ENCODE data around the gene TXNL1. TPM values are rescaled to one million over a fixed set of nuclear protein-coding genes. Genes with fewer than 3 reads are reported as not detected.

TXNL1 gene
- total RNA-seq, 5 donors from 2014 or later (not counting 1 experiment from before 2014, with no cell fraction given), result 33.6 to 40.2 (median 35.7) TPM

DNA sequence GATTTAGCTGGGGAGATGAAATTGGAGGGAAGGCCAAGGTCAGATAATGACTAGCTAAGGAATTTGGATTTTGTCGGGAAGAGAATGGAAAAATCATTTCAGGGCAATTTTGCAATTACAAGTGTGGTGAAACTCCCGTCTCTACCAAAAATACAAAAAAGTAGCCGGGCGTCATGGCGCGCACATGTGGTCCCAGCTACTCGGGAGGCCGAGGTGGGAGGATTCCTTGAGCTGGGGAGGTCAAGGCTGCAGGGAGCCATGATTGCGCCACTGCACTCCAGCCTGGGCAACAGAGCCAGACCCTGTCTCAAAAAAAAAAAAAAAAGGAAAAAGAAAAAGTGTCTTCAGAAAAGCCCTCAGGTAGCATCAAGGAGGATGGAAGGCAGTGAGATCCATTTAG, 1.2 kb upstream of the TXNL1 start:
- H3K9me3 Mint-ChIP-seq, result no peaks in the 10 kb centered on the region
- H3K36me3 Mint-ChIP-seq, result peaks cover 14% of the 10 kb centered on the region
- no peak for ATAC-seq (replicated peaks in 1 of 4)
- H3K27ac Mint-ChIP-seq, result peak overlapping the region; percentile 91 to 99
- H3K4me3 Mint-ChIP-seq, result peak overlapping the region; percentile 97 to 99 (median 98)
- Histone ChIP-seq H3K36me3 (ENCODE audit: control insufficient read depth in 2 of 2, extremely low read depth in 1 of 2, insufficient read depth in 1 of 2, low read length in 1 of 2) (no peaks in the 10 kb centered on the region), H3K27me3 (replicated peaks in 1 of 2; ENCODE audit: control insufficient read depth in 2 of 2, extremely low read depth in 1 of 2, insufficient read depth in 2 of 2, low read length in 1 of 2) (no peaks in the 10 kb centered on the region), H3K27ac (ENCODE audit: low read length) (no peak overlapping the region), H3K4me3 (ENCODE audit: control insufficient read depth in 1 of 2, extremely low read depth in 1 of 2, low read length in 1 of 2) (no peak overlapping the region), H3K4me1 (ENCODE audit: control insufficient read depth in 1 of 2, extremely low read depth in 1 of 2, insufficient read depth in 2 of 2, low read length in 2 of 2) (peaks cover 12 to 17% of the 10 kb centered on the region in 2 experiments), H3K9me3 (no peaks in the 10 kb centered on the region)
- ChIA-PET CTCF (interaction anchor here in 1 of 2 donors (1.9 to 3.0 kb wide), 2 partner anchors 8 to 11 kb away, joined by 16 read pairs; partner anchors contain the start of gene WDR7), POLR2A (interaction anchor here (0.7 to 1.7 kb wide), 4 partner anchors 11 to 63 kb away, joined by 3 to 5 read pairs (median 4); partner anchors contain the start of gene WDR7 (in 2 of the 2))
- H3K4me1 Mint-ChIP-seq, result peaks cover 39 to 52% (median 45%) of the 10 kb centered on the region in 3 donors
- 97% methylated on average over 7 of the region's 9 CpGs for WGBS (ENCODE audit: insufficient coverage)
- no peak for DNase-seq
- H3K27me3 Mint-ChIP-seq, result no peaks in the 10 kb centered on the region

DNA sequence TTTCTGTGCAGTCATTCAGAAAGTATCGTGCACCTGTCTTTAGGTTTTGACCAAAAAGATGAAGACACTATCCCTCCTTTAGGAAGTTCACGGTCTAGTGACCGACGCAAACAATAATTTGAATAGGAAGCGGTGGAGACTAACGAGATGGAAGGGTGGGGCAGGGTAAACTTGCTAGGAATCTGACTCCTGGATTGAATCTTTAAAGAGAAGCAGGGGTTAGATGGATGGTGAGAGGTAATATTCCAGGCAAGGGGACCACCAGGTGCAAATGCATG, 651 bp upstream of the TXNL1 start:
- no peaks in the 10 kb centered on the region for H3K9me3 Mint-ChIP-seq
- ChIA-PET POLR2A (interaction anchor here (0.7 to 1.7 kb wide), 3 partner anchors 11 to 13 kb away, joined by 3 to 5 read pairs (median 3); partner anchors contain the start of gene WDR7 (in 2 of the 2)), CTCF (interaction anchor here in 1 of 2 donors (1.9 to 3.0 kb wide), 2 partner anchors 8 to 12 kb away, joined by 16 read pairs; partner anchors contain the start of gene WDR7)
- WGBS (ENCODE audit: insufficient coverage), result 55% methylated on average over 6 of the region's 6 CpGs
- H3K4me3 ChIP-seq (ENCODE audit: control insufficient read depth in 1 of 2, extremely low read depth in 1 of 2, low read length in 1 of 2), result peak overlapping the region; percentile 28 to 93
- H3K27me3 ChIP-seq (replicated peaks in 1 of 2; ENCODE audit: control insufficient read depth in 2 of 2, extremely low read depth in 1 of 2, insufficient read depth in 2 of 2, low read length in 1 of 2), result no peaks in the 10 kb centered on the region
- peak overlapping the region; percentile 91 to 99 for H3K27ac Mint-ChIP-seq
- H3K27ac ChIP-seq (ENCODE audit: low read length), result peak overlapping the region; percentile 86
- peaks cover 12 to 17% of the 10 kb centered on the region in 2 experiments for H3K4me1 ChIP-seq (ENCODE audit: control insufficient read depth in 1 of 2, extremely low read depth in 1 of 2, insufficient read depth in 2 of 2, low read length in 2 of 2)
- no peaks in the 10 kb centered on the region for H3K36me3 ChIP-seq (ENCODE audit: control insufficient read depth in 2 of 2, extremely low read depth in 1 of 2, insufficient read depth in 1 of 2, low read length in 1 of 2)
- no peaks in the 10 kb centered on the region for H3K9me3 ChIP-seq
- H3K27me3 Mint-ChIP-seq, result no peaks in the 10 kb centered on the region
- no peak for ATAC-seq (replicated peaks in 1 of 4)
- peaks cover 44 to 57% (median 51%) of the 10 kb centered on the region in 3 donors for H3K4me1 Mint-ChIP-seq
- peaks cover 17% of the 10 kb centered on the region for H3K36me3 Mint-ChIP-seq
- DNase-seq, result no peak
- peak overlapping the region; percentile 97 to 99 (median 98) for H3K4me3 Mint-ChIP-seq

DNA sequence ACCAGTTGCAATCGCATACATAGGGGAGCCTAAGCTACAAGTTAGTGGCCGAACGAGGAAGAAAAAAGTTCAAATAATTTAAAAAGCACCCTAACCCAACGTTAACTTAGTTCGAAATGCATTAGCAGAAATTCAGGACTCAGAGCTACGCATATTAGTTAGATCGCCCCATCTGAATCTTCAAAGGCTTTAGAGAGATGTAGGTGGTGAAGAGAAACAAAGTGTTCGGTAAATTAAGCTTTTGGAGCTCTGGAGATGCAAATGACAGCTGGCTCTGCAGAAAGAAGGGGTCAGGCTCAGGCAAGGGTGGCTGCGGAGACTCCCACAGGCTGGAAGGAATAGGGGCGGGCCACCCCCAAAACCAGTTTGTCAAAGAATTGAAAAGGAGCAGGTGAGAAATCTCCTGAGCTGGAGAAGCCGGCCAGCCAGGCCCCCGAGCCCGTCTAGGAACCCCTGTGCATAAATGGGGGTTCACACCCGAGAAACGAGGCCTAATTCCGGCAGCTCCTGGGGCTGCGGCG, 621 bp downstream of the TXNL1 start:
- peak overlapping the region; percentile 97 to 99 (median 98) for H3K4me3 Mint-ChIP-seq

GRCh38 chr18:56637176-56637575, 1.2 kb downstream of the TXNL1 start:
- 19% methylated on average over 4 of the region's 8 CpGs for WGBS (ENCODE audit: insufficient coverage)

More for the DNA sequence above, 621 bp downstream of the TXNL1 start:
- ATAC-seq (replicated peaks in 1 of 4) (peak in 3 of 4 experiments; percentile 1 to 2 (median 1)), DNase-seq (peak in 9 of 35 experiments; percentile 1 to 24 (median 9))
- 1% methylated on average over 12 of the region's 18 CpGs for WGBS (ENCODE audit: insufficient coverage)
- Histone ChIP-seq H3K4me3 (ENCODE audit: control insufficient read depth in 1 of 2, extremely low read depth in 1 of 2, low read length in 1 of 2) (peak overlapping the region; percentile 93), H3K27me3 (replicated peaks in 1 of 2; ENCODE audit: control insufficient read depth in 2 of 2, extremely low read depth in 1 of 2, insufficient read depth in 2 of 2, low read length in 1 of 2) (no peaks in the 10 kb centered on the region), H3K27ac (ENCODE audit: low read length) (peak overlapping the region; percentile 91), H3K36me3 (ENCODE audit: control insufficient read depth in 2 of 2, extremely low read depth in 1 of 2, insufficient read depth in 1 of 2, low read length in 1 of 2) (no peaks in the 10 kb centered on the region), H3K9me3 (no peaks in the 10 kb centered on the region), H3K4me1 (ENCODE audit: control insufficient read depth in 1 of 2, extremely low read depth in 1 of 2, insufficient read depth in 2 of 2, low read length in 2 of 2) (peaks cover 12 to 17% of the 10 kb centered on the region in 2 experiments)
- Mint-ChIP-seq H3K27ac (peak overlapping the region; percentile 91 to 99), H3K4me1 (peaks cover 51 to 64% (median 56%) of the 10 kb centered on the region in 3 donors), H3K36me3 (peaks cover 19% of the 10 kb centered on the region), H3K27me3 (no peaks in the 10 kb centered on the region), H3K9me3 (no peaks in the 10 kb centered on the region)
- CTCF ChIA-PET, result interaction anchor here (0.8 to 3.0 kb wide), 6 partner anchors 9 to 72 kb away, joined by 3 to 16 read pairs (median 4); partner anchors contain the start of gene WDR7 (in 1 of the 2)
- POLR2A ChIA-PET, result interaction anchor here (0.6 to 0.8 kb wide), 3 partner anchors 13 to 97 kb away, joined by 3 to 8 read pairs (median 3); no protein-coding TSS in a partner anchor

GRCh38 chr18:56635007-56635406, 3.4 kb downstream of the TXNL1 start:
- POLR2A ChIA-PET, result no interaction called here
- no peaks in the 10 kb centered on the region for H3K9me3 Mint-ChIP-seq
- no peaks in the 10 kb centered on the region for H3K27me3 Mint-ChIP-seq
- CTCF ChIA-PET, result no interaction called here
- no peak overlapping the region for H3K27ac ChIP-seq (ENCODE audit: low read length)
- WGBS (ENCODE audit: insufficient coverage), result no CpG with 5 or more reads among the region's 5 CpGs
- H3K27me3 ChIP-seq (replicated peaks in 1 of 2; ENCODE audit: control insufficient read depth in 2 of 2, extremely low read depth in 1 of 2, insufficient read depth in 2 of 2, low read length in 1 of 2), result no peaks in the 10 kb centered on the region
- H3K36me3 Mint-ChIP-seq, result peaks cover 31% of the 10 kb centered on the region
- H3K4me1 Mint-ChIP-seq, result peaks cover 77 to 91% (median 80%) of the 10 kb centered on the region in 3 donors
- no peak overlapping the region for H3K4me3 Mint-ChIP-seq
- DNase-seq (no peak), ATAC-seq (replicated peaks in 1 of 4) (no peak)
- peaks cover 12 to 17% of the 10 kb centered on the region in 2 experiments for H3K4me1 ChIP-seq (ENCODE audit: control insufficient read depth in 1 of 2, extremely low read depth in 1 of 2, insufficient read depth in 2 of 2, low read length in 2 of 2)
- no peak overlapping the region for H3K27ac Mint-ChIP-seq
- no peak overlapping the region for H3K4me3 ChIP-seq (ENCODE audit: control insufficient read depth in 1 of 2, extremely low read depth in 1 of 2, low read length in 1 of 2)
- no peaks in the 10 kb centered on the region for H3K36me3 ChIP-seq (ENCODE audit: control insufficient read depth in 2 of 2, extremely low read depth in 1 of 2, insufficient read depth in 1 of 2, low read length in 1 of 2)
- no peaks in the 10 kb centered on the region for H3K9me3 ChIP-seq

More at GRCh38 chr18:56637176-56637575, 1.2 kb downstream of the TXNL1 start:
- H3K27me3 Mint-ChIP-seq, result no peaks in the 10 kb centered on the region
- no peaks in the 10 kb centered on the region for H3K27me3 ChIP-seq (replicated peaks in 1 of 2; ENCODE audit: control insufficient read depth in 2 of 2, extremely low read depth in 1 of 2, insufficient read depth in 2 of 2, low read length in 1 of 2)
- ATAC-seq (replicated peaks in 1 of 4) (no peak), DNase-seq (peak in 1 of 35 experiments; percentile 10)
- CTCF ChIA-PET, result interaction anchor here (0.9 to 3.0 kb wide), 4 partner anchors 9 to 65 kb away, joined by 3 to 16 read pairs (median 6); partner anchors contain the start of gene WDR7 (in 1 of the 2)
- no peaks in the 10 kb centered on the region for H3K36me3 ChIP-seq (ENCODE audit: control insufficient read depth in 2 of 2, extremely low read depth in 1 of 2, insufficient read depth in 1 of 2, low read length in 1 of 2)
- peak overlapping the region; percentile 97 to 99 (median 98) for H3K4me3 Mint-ChIP-seq
- H3K4me3 ChIP-seq (ENCODE audit: control insufficient read depth in 1 of 2, extremely low read depth in 1 of 2, low read length in 1 of 2), result peak overlapping the region; percentile 93
- H3K9me3 Mint-ChIP-seq, result no peaks in the 10 kb centered on the region
- peaks cover 24% of the 10 kb centered on the region for H3K36me3 Mint-ChIP-seq
- POLR2A ChIA-PET, result no interaction called here
- peaks cover 12 to 17% of the 10 kb centered on the region in 2 experiments for H3K4me1 ChIP-seq (ENCODE audit: control insufficient read depth in 1 of 2, extremely low read depth in 1 of 2, insufficient read depth in 2 of 2, low read length in 2 of 2)
- H3K9me3 ChIP-seq, result no peaks in the 10 kb centered on the region
- no peak overlapping the region for H3K27ac ChIP-seq (ENCODE audit: low read length)
- peak overlapping the region; percentile 91 to 99 for H3K27ac Mint-ChIP-seq
- peaks cover 56 to 70% (median 62%) of the 10 kb centered on the region in 3 donors for H3K4me1 Mint-ChIP-seq

DNA sequence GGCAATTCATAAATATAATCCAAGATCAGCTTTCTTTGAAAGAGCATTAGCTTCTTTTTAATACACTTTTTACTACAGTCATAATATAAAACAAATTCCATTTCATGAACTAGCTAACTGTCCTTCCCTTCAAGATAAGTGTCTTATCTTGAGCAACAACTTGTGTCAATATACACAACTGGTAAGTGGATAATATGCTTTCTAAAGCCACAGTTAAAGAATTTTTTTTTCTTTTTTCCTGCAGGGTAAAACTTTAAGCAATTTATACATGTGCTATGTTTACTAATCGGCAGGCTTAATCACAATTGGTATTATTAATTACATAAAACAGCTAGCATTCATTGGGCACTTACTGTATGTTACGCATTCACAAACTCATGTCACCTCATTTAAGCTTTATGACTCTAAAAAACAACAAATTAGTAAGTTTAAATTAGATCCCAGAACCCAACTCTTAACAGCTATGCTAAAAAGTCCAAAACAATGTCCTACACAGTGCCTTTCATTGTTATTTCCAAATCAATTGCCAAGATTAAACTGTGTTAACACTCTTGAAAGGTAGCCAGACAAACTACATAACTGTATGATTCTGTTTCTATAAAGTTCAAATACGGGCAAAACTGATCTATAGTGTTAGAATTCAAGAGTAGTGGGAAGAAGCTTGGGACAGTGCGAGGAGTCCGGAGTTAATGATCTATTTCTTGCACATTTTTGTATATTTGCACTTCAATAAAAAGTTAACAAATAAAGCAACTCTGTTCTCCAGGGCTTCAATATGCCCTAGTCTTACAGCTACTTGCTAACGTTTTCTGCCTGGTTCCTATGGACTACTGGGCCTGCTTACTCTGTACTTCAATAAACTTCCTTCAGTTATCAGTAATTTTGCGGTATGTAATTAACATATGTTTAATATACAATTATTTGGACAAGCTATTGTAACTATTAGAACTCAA, 6.0 kb downstream of the TXNL1 start:
- peaks cover 0 to 12% of the 10 kb centered on the region in 2 experiments for H3K4me1 ChIP-seq (ENCODE audit: control insufficient read depth in 1 of 2, extremely low read depth in 1 of 2, insufficient read depth in 2 of 2, low read length in 2 of 2)
- H3K9me3 Mint-ChIP-seq, result no peaks in the 10 kb centered on the region

More for the DNA sequence above, 6.0 kb downstream of the TXNL1 start:
- ChIA-PET CTCF (interaction anchor here in 1 of 2 donors (1.5 kb wide), 1 partner anchor 15 kb away, joined by 3 read pairs; no protein-coding TSS in a partner anchor), POLR2A (interaction anchor here (0.6 to 1.2 kb wide), 3 partner anchors 16 to 265 kb away, joined by 3 to 4 read pairs (median 3); no protein-coding TSS in a partner anchor)
- no CpG with 5 or more reads among the region's 7 CpGs for WGBS (ENCODE audit: insufficient coverage)
- H3K27me3 Mint-ChIP-seq, result no peaks in the 10 kb centered on the region
- H3K27ac Mint-ChIP-seq, result no peak overlapping the region
- no peak for DNase-seq
- H3K4me1 Mint-ChIP-seq, result peaks cover 89 to 91% (median 90%) of the 10 kb centered on the region in 3 donors
- no peak overlapping the region for H3K4me3 Mint-ChIP-seq
- Histone ChIP-seq H3K9me3 (no peaks in the 10 kb centered on the region), H3K27ac (ENCODE audit: low read length) (no peak overlapping the region), H3K36me3 (ENCODE audit: control insufficient read depth in 2 of 2, extremely low read depth in 1 of 2, insufficient read depth in 1 of 2, low read length in 1 of 2) (no peaks in the 10 kb centered on the region), H3K4me3 (ENCODE audit: control insufficient read depth in 1 of 2, extremely low read depth in 1 of 2, low read length in 1 of 2) (no peak overlapping the region), H3K27me3 (replicated peaks in 1 of 2; ENCODE audit: control insufficient read depth in 2 of 2, extremely low read depth in 1 of 2, insufficient read depth in 2 of 2, low read length in 1 of 2) (no peaks in the 10 kb centered on the region)
- peaks cover 32% of the 10 kb centered on the region for H3K36me3 Mint-ChIP-seq
- ATAC-seq (replicated peaks in 1 of 4), result no peak
